AG09319 (cell line): ENCODE measurements around the gene GON7.

Experiments used
- DNase-seq: peaks from one replicate; pipeline ENCODE4 v3.0.0-alpha.2; 2010; ENCODE audit warnings: low read depth; ENCODE audit errors: extremely low read depth
- TF ChIP-seq, protein P1 (sequence below): IDR thresholded peaks from 2 replicates; pipeline ENCODE4 v1.5.1; 2011; ENCODE audit warnings: low read depth, mild to moderate bottlenecking, inconsistent platforms, low read length, moderate library complexity

GON7 gene

GRCh38 chr14:93219103-93219726 is 12.3 kb upstream of the GON7 start:
- TF ChIP-seq, protein P1, sequence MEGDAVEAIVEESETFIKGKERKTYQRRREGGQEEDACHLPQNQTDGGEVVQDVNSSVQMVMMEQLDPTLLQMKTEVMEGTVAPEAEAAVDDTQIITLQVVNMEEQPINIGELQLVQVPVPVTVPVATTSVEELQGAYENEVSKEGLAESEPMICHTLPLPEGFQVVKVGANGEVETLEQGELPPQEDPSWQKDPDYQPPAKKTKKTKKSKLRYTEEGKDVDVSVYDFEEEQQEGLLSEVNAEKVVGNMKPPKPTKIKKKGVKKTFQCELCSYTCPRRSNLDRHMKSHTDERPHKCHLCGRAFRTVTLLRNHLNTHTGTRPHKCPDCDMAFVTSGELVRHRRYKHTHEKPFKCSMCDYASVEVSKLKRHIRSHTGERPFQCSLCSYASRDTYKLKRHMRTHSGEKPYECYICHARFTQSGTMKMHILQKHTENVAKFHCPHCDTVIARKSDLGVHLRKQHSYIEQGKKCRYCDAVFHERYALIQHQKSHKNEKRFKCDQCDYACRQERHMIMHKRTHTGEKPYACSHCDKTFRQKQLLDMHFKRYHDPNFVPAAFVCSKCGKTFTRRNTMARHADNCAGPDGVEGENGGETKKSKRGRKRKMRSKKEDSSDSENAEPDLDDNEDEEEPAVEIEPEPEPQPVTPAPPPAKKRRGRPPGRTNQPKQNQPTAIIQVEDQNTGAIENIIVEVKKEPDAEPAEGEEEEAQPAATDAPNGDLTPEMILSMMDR = peak; percentile 57
- DNase-seq = no peak

DNA sequence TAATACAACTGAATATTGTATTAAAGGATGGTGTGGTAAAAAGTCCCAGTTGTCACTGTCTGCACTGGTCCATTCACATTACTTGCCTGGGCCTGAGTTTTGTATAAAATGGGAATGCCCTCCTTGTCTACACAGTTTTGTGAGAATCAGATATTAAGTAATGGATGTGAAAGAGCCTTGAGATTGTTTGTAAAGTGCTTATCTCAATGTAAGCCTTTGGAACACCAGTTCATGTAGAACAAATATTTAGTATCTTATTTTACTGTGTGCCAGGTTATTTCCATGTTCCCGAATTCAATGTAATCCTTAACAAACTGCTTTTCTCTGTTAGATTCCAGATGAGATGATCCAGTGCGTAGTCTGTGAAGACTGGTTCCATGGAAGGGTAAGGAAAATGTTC is 7.7 kb upstream of the GON7 start:
- TF ChIP-seq, protein P1 = no peak
- DNase-seq = no peak

DNA sequence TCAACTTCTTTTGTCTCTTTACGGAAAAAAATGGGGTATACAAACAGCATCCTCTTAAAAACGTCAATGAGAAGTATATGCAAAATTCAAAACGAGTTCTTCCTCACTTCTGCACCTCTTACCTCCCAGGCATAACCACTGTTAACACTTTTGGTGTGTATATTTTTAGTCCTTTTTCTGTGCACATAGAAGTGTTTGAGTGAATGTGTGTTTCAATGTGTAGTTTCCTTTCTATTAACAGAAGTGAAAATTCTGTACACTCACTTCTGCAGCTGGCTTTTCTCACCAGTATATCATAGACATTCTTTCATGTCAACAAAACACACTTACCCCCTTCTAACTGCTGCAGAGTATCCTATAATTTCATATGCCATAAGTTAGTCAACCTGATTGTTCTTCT is 5.6 kb upstream of the GON7 start:
- DNase-seq = no peak
- TF ChIP-seq, protein P1 = no peak

- DNase-seq = no peak
Measured at GRCh38 chr14:93207468-93208308, 823 bp upstream of the GON7 start.

DNA sequence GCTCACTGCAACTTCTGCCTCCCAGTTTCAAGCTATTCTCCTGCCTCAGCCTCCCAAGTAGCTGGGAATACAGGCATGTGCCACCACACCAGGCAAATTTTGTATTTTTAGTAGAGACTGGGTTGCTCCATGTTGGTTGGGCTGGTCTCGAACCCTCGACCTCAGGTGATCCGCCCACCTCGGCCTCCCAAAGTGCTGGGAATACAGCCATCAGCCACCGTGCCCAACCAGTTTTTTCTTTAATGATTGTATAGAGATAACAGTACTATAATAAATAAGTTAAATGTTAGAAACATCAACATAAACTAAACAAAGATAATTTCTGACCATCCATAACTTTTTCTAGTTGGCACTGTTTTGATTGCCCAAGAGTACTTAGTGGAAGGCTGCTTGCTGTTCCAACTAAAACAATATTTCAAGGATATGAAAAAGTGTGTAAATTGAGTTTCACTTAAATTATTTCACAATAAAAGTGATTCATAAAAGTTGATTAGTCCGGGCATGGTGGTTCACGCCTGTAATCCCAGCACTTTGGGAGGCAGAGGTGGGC is 5.6 kb downstream of the GON7 start:
- no peak for DNase-seq
- TF ChIP-seq, protein P1 = no peak

More at GRCh38 chr14:93207468-93208308, 823 bp upstream of the GON7 start:
- TF ChIP-seq, protein P1 = peak; percentile 51

- no peak for DNase-seq
- TF ChIP-seq, protein P1 = no peak
Measured at GRCh38 chr14:93200553-93200952, 6.3 kb downstream of the GON7 start.

DNA sequence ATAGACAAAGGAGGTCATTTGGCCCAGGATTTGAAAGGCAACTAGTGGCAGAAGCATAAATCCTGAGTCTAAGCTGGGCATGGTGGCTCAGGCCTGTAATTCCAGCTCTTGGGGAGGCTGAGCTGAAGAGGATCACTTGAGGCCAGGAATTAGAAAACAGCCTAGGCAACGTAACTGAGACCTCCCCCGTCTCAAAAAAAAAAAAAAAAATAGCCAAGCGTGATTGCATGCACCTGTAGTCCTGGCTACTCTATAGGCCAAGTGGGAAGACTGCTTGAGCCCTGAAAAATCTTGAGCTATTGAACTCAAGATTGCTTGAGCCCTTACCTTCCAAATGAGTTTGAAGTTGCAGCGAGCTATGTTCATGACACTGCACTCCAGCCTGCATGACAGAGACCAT is 7.8 kb downstream of the GON7 start:
- no peak for DNase-seq
- TF ChIP-seq, protein P1 = no peak
